Measurements from ENCODE around the gene COL11A1.

Gene COL11A1

GRCh38 chr1:102919659-102920058 is 188.7 kb downstream of the COL11A1 start:
- Histone ChIP-seq H4K20me1 (ENCODE audit: insufficient read depth) (no peaks in the 10 kb centered on the region), H3K27me3 (ENCODE audit: insufficient read depth, low read depth) (no peaks in the 10 kb centered on the region), H3K79me2 (ENCODE audit: insufficient read depth, low read depth) (no peaks in the 10 kb centered on the region), H3K9ac (no peak overlapping the region), H3K4me3 (IDR thresholded peaks at IDR 0.05; ENCODE audit: insufficient read depth, low read depth, low read length) (no peak overlapping the region), H3K27ac (no peak overlapping the region), H3K4me1 (ENCODE audit: low read depth, poor library complexity, severe bottlenecking) (no peaks in the 10 kb centered on the region), H3K4me2 (no peak overlapping the region), H3K36me3 (ENCODE audit: insufficient read depth) (no peaks in the 10 kb centered on the region), H2AFZ (ENCODE audit: low read depth) (no peak overlapping the region)
- TF ChIP-seq, protein P1, sequence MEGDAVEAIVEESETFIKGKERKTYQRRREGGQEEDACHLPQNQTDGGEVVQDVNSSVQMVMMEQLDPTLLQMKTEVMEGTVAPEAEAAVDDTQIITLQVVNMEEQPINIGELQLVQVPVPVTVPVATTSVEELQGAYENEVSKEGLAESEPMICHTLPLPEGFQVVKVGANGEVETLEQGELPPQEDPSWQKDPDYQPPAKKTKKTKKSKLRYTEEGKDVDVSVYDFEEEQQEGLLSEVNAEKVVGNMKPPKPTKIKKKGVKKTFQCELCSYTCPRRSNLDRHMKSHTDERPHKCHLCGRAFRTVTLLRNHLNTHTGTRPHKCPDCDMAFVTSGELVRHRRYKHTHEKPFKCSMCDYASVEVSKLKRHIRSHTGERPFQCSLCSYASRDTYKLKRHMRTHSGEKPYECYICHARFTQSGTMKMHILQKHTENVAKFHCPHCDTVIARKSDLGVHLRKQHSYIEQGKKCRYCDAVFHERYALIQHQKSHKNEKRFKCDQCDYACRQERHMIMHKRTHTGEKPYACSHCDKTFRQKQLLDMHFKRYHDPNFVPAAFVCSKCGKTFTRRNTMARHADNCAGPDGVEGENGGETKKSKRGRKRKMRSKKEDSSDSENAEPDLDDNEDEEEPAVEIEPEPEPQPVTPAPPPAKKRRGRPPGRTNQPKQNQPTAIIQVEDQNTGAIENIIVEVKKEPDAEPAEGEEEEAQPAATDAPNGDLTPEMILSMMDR (conservative IDR thresholded peaks at IDR 0.05; ENCODE audit: low read depth, low read length), result no peak

GRCh38 chr1:102901996-102902395 is 206.3 kb downstream of the COL11A1 start:
- no peaks in the 10 kb centered on the region for H3K4me1 ChIP-seq (ENCODE audit: low read depth, poor library complexity, severe bottlenecking)
- no peak overlapping the region for H3K4me2 ChIP-seq
- no peak overlapping the region for H3K4me3 ChIP-seq (IDR thresholded peaks at IDR 0.05; ENCODE audit: insufficient read depth, low read depth, low read length)
- H4K20me1 ChIP-seq (ENCODE audit: insufficient read depth), result no peaks in the 10 kb centered on the region
- H3K36me3 ChIP-seq (ENCODE audit: insufficient read depth), result no peaks in the 10 kb centered on the region
- H3K79me2 ChIP-seq (ENCODE audit: insufficient read depth, low read depth), result no peaks in the 10 kb centered on the region
- no peaks in the 10 kb centered on the region for H3K27me3 ChIP-seq (ENCODE audit: insufficient read depth, low read depth)
- no peak overlapping the region for H2AFZ ChIP-seq (ENCODE audit: low read depth)
- H3K27ac ChIP-seq, result no peak overlapping the region
- TF ChIP-seq, protein P1 (conservative IDR thresholded peaks at IDR 0.05; ENCODE audit: low read depth, low read length), result no peak
- no peak overlapping the region for H3K9ac ChIP-seq

- H2AFZ ChIP-seq (ENCODE audit: low read depth), result no peak overlapping the region
Measured at GRCh38 chr1:102899935-102900334, 208.4 kb downstream of the COL11A1 start.

DNA sequence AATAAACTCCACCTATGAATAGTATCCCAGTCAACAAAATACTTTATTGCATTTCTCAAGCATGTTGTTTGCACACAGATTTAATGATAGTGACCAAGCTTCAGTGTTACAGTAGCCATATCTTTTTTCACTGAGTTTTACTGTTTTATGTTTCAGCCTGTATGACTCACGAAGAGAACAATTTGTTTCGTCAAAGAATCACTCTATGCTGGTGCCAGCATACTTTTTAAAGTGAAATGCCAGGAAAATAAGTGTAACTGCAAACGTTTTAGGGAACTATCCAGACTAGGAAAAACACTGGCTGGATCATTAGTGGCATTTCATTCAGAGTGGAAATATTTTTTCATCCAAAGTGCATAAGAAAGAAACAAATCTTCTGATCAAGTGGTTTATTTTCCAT is 210.8 kb downstream of the COL11A1 start:
- H3K79me2 ChIP-seq (ENCODE audit: insufficient read depth, low read depth), result no peaks in the 10 kb centered on the region
- no peaks in the 10 kb centered on the region for H4K20me1 ChIP-seq (ENCODE audit: insufficient read depth)
- H3K36me3 ChIP-seq (ENCODE audit: insufficient read depth), result no peaks in the 10 kb centered on the region
- no peak overlapping the region for H3K4me3 ChIP-seq (IDR thresholded peaks at IDR 0.05; ENCODE audit: insufficient read depth, low read depth, low read length)
- no peak overlapping the region for H3K4me2 ChIP-seq
- TF ChIP-seq, protein P1 (conservative IDR thresholded peaks at IDR 0.05; ENCODE audit: low read depth, low read length), result no peak
- no peaks in the 10 kb centered on the region for H3K27me3 ChIP-seq (ENCODE audit: insufficient read depth, low read depth)
- H3K27ac ChIP-seq, result no peak overlapping the region
- H3K9ac ChIP-seq, result no peak overlapping the region
- H3K4me1 ChIP-seq (ENCODE audit: low read depth, poor library complexity, severe bottlenecking), result no peaks in the 10 kb centered on the region
- no peak overlapping the region for H2AFZ ChIP-seq (ENCODE audit: low read depth)

More at GRCh38 chr1:102899935-102900334, 208.4 kb downstream of the COL11A1 start:
- no peak overlapping the region for H3K27ac ChIP-seq
- no peaks in the 10 kb centered on the region for H3K79me2 ChIP-seq (ENCODE audit: insufficient read depth, low read depth)
- no peak overlapping the region for H3K9ac ChIP-seq
- H3K4me1 ChIP-seq (ENCODE audit: low read depth, poor library complexity, severe bottlenecking), result no peaks in the 10 kb centered on the region
- H4K20me1 ChIP-seq (ENCODE audit: insufficient read depth), result no peaks in the 10 kb centered on the region
- no peak overlapping the region for H3K4me3 ChIP-seq (IDR thresholded peaks at IDR 0.05; ENCODE audit: insufficient read depth, low read depth, low read length)
- no peaks in the 10 kb centered on the region for H3K27me3 ChIP-seq (ENCODE audit: insufficient read depth, low read depth)
- H3K36me3 ChIP-seq (ENCODE audit: insufficient read depth), result no peaks in the 10 kb centered on the region
- TF ChIP-seq, protein P1 (conservative IDR thresholded peaks at IDR 0.05; ENCODE audit: low read depth, low read length), result no peak
- no peak overlapping the region for H3K4me2 ChIP-seq
